NCI-H146 treated with DMSO at 0.1 percent for 48 hours (cell line): ENCODE measurements around the gene TRAPPC2L.

Experiments used
- DNase-seq: peaks from one replicate; lab custom pipeline; 2025; ENCODE audit not compliant: unreplicated experiment; lab: John Stamatoyannopoulos, UW

TRAPPC2L gene, protein sequence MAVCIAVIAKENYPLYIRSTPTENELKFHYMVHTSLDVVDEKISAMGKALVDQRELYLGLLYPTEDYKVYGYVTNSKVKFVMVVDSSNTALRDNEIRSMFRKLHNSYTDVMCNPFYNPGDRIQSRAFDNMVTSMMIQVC

DNA sequence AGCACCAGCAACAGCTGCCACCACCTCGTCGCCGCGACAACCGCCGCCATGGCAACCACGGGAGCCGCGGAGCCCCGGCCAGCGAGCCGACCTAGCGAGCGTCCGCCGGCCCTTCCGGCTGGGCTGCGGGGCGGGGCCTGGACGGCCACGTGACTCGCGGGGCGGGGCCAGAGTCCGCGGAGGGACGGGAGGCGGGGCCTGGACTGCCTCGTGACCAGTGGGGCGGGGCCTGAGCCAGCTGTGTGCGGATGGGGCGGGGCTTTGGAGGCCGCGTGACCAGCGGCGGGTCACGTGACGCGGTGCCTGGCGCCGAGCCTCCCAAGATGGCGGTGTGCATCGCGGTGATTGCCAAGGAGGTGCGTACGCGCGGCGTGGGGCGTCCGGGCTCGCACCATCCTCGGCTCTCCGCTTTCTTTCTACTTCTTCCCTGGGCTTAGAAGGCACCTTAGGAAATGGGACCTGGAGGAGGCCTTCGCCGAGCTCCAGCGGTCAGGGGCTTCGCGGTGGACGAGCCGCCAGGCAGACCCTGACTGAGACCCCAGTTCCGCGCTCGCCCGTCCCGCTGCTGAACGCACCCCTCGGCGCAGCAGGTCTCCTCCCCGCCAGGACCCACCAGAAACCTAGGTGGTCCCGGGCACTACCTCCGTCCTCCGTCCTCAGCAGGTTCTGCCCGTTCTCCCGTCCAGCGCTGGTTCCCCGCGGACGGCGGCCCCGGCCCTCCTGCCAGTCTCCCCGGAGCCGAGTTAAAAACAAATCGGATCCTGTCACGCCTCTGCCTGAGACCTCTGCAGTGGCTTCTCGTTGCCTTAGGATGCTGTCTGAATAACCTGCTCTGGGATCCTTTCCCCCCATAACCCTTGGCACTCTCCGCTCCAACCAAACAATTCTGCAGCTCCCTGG, at the start of gene TRAPPC2L, which contains the start of gene GALNS:
TRAPPC2L (plus strand) TSS at position 300 of the 900 bp plus-strand sequence; CDS start at position 324, 24 bp downstream.
GALNS (minus strand) TSS at position 120 of the 900 bp plus-strand sequence; CDS start at position 50, 70 bp downstream.
- DNase-seq = peak; percentile 69

DNA sequence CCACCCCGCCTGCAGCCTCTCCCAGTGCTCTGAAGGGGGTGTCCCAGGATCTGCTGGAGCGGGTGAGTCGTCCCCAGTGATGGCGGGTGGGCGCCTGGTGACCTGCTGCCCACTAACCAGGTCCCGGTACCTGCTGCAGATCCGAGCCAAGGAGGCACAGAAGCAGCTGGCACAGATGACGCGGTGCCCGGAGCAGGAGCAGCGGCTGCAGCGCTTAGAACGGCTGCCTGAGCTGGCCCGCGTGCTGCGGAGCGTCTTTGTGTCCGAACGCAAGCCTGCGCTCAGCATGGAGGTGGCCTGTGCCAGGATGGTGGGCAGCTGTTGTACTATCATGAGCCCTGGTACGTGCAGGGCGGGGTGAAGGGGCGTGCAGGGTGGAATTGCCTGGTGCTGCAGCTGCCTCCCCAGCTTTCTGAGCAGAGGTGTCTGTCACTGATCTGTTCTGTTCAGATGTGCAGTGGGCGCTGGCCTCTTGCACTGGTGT, 49.7 kb upstream of the TRAPPC2L start:
- no peak for DNase-seq

DNA sequence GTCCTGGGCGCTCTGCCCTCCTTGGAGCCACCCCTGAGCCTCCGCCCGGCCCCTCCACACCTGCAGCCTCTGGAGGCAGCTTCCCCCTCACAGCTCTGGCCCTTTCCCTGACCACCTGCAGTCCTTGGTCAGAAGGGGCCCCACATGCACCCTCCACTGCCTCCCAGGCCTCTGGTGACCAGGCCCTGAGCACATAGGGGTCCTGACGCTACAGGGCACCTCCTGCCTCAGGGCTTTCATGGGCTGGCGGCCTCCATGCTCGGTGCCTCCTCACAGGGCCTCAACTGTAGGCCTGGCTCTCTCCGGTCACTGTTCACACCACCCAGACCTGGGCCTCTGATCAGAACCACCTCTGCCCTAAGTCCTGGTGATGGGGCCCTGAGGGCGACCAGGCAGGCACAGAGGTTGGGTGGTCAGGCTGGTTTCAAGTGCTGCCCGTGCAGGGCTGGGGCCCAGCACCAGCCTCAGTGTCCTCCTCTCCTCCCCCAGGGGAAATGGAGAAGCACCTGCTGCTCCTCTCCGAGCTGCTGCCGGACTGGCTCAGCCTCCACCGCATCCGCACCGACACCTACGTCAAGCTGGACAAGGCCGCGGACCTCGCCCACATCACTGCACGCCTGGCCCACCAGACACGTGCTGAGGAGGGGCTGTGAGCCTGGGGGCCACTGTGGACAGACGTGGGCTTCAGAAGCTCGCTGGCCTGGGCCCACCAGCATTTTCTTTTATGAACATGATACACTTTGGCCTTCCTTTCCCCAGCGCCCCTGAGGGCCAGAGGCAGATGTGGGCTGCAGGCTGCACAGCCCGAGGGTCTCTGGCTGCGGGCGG, 49.1 kb upstream of the TRAPPC2L start:
- DNase-seq = no peak

DNA sequence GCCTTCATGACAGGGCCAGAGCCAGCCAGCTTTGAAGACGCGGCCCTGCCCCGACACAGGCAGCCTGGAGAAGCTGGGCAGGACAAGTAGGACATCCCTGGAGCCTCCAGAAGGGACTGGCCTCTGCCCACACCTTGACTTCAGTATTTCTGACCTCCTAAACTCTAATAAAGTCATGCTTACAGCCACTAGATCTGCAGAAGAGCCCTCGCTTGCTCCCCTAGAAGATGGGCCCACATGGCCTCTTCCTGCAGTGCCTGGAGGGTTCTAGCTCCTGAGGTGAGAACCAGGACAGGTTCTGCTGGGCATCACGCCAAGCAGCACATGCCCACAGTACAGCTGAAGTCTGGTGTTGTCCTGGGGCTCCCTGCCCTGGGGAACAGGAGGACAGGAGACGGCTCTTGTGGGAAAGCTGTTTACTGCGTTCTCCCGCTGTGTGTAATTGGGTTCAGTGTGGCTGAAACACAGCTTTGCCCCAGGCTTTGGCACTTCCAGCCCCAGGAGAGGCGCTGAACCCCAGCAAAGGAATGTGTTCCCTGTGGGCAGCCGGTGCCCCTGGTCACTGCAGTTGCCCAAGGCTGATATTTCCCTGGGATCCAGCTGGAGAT, 47.8 kb upstream of the TRAPPC2L start:
- no peak for DNase-seq

DNA sequence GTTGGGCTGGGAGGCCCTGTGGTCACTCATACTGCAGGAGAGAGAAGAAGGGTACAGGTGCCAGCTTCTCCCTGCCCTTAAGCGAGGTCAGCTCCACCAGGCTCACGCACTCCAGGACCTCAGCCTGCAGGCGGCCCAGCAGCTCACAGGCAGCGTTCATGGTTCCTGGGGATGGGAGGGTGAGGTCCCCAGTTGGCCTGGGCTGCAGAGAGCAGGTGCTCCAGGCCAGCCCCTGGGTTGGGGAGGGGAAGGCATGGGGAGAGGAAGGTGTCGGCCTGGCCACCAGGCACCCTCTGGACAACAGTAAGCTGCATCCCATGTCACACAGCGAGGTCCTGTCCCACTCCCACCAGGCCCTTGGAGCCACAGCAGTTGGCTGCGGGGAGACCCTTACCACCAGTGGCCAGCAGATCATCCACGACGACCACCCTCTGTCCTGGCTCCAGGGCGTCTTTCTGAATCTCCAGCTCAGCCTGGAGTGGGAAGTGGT, 47.2 kb upstream of the TRAPPC2L start:
- no peak for DNase-seq

DNA sequence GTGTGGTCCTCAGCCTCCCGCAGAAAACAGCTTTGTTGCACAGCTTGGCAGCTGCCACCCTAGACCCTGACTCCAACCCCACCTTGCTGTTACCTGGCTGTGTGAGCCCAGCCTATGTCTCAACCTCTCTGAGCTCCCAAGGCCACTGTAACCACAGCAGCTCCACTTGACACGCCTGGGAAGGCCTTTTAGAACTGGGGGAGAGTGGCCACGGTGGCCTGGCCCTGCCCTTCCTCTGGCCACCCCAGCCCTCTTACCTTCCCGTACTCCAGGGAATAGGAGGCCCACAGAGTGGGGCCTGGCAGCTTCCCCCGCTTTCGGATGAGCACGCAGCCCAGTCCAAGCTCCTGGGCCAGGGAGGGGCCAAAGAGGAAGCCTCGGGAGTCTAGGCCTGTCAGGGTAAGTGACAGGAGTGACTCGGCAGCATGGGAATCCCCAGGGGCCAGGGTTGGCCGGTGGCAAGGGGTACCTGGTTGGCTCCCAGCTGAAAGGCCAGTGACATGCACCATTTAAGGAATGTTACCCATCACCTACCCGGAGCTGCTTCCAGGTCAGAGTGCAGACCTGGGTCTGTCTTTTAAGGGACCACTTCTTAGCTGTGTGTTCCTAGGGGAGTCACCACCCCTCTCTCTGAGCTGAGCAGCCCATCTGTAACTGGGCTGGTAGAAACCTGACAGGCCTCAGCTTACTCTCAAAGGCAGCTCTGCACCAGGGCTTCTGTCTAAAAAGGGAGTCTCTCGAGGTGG, 46.6 kb upstream of the TRAPPC2L start:
- no peak for DNase-seq

DNA sequence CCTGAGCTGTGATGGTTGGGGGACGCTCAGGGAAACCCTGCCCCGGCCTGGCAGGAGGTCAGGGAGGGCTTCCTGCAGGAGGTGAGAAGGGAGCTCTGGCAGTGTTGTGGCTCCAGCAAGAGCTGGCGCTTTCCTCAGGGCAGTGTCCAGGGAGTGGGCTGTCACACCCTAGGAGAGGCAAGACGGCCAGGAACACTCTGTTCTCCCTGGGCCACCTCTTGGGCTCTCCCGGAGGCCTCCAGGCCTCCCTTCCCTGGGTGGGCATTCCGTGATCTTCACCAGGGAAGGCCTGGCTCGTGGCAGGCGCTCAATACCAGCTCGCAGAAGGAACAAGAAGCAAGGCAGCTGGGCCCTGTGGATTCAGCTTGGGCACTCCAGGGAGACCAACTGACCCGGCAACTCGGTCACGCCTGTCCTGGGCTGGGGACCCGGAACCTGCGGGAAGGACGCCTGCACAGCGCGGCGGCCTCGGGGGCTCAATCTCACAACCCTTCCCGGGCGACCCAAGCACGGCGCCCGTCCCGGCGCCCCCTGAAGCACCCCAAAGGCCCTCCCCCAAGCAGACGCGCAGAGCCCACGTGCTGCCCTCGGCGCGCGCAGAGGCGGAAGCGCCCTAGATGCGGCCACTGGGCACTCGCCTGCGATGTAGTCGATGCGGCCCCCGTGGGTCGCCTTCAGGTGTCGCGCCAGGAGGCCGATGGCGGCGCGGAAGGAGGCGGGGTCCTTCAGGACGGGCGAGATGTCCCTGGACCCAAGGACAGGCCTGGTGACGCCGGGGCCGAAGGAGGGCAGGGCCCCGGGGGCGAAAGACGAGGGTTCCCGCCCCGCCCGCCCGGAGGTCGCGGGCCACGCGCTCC, 45.8 kb upstream of the TRAPPC2L start:
- DNase-seq = peak; percentile 43

DNA sequence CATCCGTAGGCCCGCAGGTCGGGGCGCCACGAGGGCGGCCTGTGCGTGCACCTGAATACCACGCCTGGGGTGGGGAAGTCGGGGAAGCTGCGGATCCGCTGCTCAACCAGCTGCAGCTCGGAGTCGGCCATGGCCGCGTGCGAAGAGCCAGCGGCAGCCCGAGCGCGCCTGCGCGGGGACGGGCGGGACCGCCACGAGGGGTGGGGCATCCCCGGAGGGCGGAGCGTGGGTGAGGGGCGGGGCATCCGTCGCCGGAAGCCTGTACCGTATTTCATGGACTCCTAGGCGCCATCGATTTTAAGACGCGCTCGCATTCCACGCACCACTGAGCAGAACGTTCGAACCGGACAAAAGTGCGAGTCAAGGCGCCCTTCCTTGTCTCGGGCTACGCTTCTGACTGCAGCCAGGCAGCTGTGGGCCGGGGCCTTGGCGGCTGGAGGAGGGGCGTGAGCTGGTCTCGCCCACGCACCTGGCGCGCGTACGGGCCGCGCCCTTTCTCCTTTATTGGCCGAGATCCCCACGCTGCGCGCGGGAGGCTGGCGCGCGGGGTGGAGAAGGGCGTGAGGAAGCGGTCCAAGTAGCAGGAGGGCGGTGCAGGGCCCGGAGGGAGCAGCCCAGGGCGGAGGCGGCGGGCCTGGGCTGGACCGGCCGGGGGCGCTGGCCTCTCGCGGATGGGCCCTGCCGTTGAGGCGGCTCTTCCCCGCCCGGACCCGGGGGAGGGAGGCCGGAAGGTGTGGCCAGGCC, 45.0 kb upstream of the TRAPPC2L start, which contains the start of gene APRT:
APRT (minus strand) TSS at position 160 of the 744 bp plus-strand sequence; CDS start at position 131, 29 bp downstream.
- DNase-seq = peak; percentile 71

DNA sequence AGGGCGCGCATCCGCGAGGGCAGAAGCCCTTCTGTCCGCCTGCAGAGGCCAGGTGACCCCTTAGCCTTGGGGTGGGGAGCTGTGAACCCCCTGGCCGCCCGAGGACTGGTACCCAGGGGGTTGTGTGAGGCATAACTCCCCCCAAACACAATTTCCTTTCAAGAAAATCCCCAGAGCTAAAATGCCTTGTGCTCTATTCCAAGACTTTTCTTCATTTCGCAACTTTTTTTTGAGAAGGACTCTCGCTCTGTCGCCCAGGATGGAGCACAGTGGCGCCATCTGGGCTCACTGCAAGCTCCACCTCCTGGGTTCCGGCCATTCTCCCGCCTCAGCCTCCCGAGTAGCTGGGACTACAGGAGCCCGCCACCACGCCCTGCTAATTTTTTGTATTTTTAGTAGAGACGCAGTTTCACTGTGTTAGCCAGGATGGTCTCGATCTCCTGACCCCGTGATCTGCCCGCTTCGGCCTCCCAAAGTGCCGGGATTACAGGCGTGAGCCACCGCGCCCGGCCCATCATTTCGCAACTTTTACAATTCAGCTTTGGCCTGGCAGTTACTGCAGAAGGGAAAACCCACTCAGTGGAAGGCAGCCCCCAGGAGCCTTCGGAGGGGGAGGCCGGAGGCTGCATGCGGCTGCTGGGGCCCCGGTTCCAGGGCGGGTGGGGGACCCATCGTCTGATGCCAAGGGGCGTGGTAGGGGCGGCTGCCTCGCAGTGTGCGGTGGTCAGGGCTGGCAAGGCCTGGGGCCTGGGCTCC, 44.2 kb upstream of the TRAPPC2L start:
- DNase-seq = no peak

DNA sequence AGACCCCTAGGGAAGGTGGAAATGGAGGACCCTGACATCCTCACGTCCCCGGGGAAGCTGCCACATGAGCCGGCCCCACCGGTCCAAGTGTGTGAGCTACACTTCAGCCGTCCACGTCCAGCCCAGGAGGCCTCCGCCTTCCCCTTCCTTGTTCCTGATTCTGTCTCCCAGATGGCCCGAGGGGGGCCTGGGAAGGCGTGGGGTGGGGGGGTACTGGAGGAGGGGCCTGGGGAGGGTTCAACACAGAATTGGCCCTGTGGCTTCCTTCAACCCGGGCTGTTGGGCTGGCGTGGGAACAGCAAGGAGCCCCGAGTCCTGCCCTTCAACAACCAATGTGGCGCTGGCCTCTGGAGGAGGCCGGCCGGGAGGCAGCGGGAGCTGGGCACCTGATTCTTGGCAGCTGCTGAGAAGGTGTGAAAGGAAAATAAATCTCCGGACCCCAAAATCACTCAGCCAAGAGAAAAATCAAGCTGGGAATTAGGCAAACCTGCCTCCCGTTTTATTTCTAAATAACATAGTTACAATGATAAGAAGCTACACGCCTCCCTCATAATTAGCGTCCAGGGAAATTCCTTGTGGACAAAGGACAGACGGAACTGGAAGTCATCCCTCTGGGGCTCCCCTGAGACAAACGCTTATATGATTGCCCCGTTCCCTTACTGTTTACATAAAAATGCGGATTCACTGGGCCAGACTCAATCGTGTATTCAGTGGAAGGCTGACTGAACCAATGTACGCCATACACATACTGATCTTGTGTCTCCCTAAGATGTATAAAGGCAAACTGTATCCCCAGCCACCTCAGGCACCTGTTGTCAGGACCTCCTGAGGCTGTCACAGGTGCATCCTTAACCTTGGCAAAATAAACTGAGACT, 43.4 kb upstream of the TRAPPC2L start:
- DNase-seq = no peak

DNA sequence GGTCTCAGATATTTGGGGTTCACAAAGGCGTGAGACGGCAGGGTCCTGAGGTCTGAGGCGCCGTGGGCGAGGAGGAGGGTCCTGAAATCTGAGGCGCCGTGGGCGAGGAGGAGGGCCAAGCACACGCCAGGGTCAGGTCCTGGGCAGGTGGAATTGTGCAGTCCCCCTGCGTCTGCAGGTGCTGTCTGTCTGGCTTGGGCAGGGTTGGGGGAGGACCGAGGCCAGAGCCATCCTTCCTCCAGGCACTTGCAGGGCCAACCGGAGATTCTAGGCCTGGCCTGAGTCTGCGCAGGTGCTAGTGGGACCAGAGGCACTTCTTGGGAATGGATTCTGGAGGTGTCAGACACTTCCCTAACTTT, 42.8 kb upstream of the TRAPPC2L start:
- no peak for DNase-seq

DNA sequence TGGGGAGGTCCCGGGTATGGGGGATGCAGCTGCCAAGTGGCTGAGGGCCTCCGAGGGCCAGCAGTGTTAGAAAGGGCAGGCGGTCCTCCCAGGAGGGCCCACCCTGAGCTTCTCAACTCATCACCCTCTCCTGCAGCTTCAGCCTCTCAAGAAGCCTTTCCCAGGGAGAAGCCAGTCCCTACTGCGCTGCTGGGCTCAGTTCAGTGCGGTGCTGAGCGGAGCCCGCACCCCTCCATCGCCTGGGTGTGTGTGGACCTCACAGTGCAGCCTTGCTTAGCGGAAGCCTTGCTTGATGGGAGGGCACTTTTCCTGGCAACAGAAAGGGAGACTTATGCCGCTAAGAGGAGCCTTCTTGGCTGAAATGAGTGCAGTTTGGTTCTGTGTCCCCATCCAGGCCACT, 41.7 kb upstream of the TRAPPC2L start:
- no peak for DNase-seq

DNA sequence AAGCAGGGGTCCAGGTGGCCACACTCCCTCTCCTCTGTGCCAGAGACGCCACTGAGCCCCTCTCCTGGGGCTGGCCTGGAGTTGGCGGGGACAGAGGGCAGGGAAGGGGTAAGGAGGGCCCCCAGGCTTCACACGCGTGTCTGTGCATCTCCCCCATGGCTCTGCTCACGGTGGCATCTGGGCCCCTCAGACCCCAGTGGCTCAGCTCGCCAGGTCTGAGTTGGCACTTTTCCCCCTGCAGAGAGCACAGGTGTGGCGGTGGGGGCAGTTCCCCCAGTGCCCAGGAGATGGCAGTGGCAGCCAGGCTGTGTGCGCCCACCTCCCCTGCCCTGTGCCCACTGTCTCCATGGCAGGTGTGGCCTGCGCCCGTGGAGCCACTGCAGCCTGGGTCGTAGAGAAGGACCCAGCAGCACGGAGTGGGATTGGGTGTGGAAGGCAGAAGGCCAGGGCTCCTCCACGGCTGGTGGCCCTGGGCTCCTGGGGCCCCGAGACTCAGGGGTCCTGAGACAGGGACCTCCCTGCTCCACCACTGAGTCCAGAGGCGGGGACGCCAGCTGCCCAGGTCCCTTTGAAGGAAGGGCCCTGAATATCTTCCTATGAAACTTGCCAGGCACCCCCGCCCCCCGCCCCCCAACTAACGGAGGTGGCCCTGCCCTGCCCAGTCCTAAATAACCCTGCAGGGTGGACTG, 40.9 kb upstream of the TRAPPC2L start:
- DNase-seq = no peak

DNA sequence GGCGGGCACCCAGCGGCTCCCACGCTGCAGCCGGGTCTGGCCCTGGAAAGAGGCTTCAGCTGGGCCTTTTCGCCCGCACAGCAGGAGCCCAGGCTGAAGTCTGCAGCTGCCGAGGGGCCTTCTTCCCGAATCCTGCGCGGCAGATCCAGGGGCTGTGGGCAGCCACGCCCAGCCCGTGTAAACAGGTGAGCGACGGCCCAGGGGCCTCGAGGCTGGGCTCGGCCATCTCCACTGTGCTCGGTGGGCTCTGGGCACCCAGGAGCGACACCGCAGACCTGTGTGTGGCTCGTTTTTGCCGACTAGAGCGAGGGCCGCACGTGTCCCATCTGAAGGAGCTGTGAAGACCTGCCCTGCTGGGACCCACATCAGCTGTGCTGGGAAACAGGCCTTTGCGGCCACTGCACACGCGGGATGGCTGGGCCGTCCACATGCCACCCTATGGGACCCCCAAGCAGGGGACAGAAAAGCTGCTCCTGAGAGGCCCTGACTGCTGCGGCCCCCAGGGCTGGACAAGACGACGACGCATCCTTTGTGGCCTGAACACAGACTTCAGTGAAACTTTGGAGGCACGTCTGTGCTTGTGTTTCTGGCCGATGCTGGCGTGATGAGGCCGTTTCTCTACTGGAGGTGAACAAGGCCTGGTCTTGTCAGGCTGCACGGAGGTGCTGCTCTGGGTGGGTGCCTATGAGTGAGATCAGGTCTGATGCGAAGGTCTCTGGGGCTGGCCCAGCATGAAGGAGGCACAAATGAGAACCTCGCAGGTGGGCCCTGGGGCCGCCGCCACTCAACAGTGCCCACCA, 40.0 kb upstream of the TRAPPC2L start:
- DNase-seq = no peak
